Adipose tissue (tissue), 3 donors: ENCODE measurements around the gene SIDT2. TPM values are rescaled to one million over a fixed set of nuclear protein-coding genes. Genes with fewer than 3 reads are reported as not detected.
"Not testable (repeated sequence)": the region's sequence is repeated elsewhere in the genome, so short reads cannot be mapped to it uniquely, and the experiment has no call there.

Experiments
- H3K27ac ChIP-seq: one replicate; pipeline ENCODE4 v1.5.1; 2013; ENCODE audit warnings: low read depth, low read length
- WGBS, 3 donors: extraction: QIAGEN DNeasy Blood & Tissue Kit; methylation state at CpG; one replicate each; pipeline ENCODE4 v1.1.7; 2013; 5-methylcytosine and 5-hydroxymethylcytosine counted together
- polyA plus RNA-seq, 3 donors: library from polyadenylated mRNA; stranded (reverse); fragments of 200-250 nt; gene quantifications; one replicate each; pipeline ENCODE4 v1.2.3, GENCODE V29; 2013
- donor health status: healthy with polysubstance abuse.
- donor health status: Bipolar disorder and iron deficiency.
- donor health status: healthy.

Gene SIDT2
- polyA plus RNA-seq, 3 donors = 52.6 to 93.2 (median 54.5) TPM

DNA sequence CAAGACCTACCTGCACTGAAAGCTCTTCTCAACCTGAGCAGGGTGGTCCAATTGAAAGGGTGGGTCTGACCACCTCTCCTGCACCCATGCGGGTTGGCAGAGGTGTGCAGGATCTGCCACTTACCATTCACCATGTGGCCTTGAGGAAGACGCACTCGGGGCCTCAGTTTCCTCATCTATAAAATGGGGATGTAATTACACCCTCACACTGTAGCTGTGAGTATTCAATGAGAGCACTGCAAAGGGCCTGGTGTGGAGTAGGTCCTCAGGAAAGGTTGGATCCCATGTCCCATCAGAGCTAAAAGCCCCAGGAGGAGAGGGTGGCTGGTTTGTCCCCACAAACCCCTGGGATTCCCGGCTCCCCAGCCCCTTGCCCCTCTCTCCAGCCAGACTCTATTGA lies 20.1 kb downstream of the SIDT2 start:
- WGBS, 3 donors = 73 to 84% (median 77%) methylated on average over 3 to 4 of the region's 4 CpGs
- H3K27ac ChIP-seq = no peak overlapping the region

GRCh38 chr11:117199053-117199915 lies 20.7 kb downstream of the SIDT2 start, which contains the start of gene TAGLN:
TSS of gene TAGLN (plus strand) at chr11:117199370. CDS start at chr11:117203014, 3,644 bp downstream.
- WGBS, 3 donors = 28 to 65% (median 40%) methylated on average over 32 to 34 of the region's 34 CpGs
- H3K27ac ChIP-seq = peak within 1 kb of the TSS; percentile 78

- H3K27ac ChIP-seq = peak overlapping the region; percentile 78
- 60 to 68% (median 63%) methylated on average over 13 of the region's 13 CpGs for WGBS, 3 donors
These were observed 21.6 kb downstream of the SIDT2 start for GRCh38 chr11:117199916-117200812.

DNA sequence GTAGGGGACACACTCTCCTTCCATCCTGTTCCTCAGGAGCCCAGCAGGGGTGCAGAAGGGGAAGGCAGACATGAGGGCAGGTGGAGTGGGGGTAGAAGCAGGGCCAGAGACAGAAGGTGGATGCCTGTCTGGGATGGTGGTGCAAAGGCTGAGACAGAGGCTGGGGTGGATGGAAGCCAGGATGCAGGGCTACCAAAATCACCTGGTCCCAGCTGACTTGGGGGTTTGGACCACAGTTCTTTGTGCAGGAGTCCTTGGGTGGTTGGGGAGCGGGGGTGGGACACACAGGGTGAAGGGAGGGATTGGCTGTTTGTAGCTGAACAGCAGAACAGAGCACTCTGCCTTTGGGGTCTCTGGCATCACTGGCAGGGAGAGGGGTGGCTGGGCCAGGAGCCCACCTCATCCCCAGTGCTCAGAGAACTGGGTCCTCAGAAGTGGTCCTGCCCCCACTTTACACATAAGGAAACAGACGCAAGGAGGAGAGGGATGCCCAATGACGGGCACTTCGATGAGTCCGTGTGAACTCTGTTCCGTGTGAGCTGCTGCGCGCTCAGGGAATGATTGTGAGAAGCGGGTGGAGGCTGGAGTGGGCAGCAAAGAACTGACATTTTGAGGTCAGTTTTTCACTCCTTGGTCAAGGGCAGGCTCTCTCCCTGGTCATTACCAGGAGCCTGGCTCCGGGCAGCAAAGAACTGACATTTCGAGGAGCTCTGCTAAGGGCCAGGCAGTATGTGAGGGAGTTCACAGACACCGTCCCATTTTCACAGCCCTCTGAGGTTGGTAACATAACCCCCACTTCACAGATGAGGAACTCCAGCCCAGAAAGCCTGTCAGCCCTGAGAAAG lies 22.5 kb downstream of the SIDT2 start:
- WGBS, 3 donors = 64 to 80% (median 75%) methylated on average over 12 of the region's 12 CpGs
- peak overlapping the region; percentile 58 for H3K27ac ChIP-seq

DNA sequence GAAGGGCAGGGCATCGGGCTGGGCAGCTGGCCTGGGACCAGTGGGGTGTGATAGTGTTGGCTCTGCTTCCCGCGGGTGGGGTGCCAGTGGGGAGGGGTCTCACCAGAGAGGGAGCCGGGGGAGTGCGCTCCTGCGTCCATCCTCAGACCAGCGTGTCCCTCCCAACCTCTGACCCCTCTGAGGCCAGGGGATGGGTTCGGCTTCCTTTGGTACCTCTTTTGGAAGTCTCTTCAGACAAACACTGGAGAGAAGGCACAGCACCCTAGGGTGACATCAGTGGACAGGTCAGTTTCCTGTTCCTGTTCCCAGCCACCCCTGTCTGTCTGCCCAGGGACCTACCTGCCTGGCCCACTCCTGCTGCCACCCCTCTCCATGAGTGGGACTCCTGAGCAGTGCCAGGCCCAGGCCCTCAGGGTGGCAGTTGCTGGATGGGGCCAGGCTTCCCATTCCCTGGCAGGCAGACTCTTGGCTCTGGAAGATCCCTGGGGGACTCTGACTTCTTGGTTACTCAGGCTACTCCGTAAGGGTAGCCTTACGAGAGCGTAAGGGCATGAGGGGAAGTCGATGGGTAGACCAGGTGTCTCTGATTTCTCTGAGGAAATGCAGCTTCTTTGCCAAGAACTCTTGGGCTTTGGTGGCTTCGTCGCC lies 23.2 kb downstream of the SIDT2 start:
- 56 to 65% (median 57%) methylated on average over 14 of the region's 14 CpGs for WGBS, 3 donors
- peak overlapping the region; percentile 19 for H3K27ac ChIP-seq

- WGBS, 3 donors = 81 to 84% (median 83%) methylated on average over 7 of the region's 7 CpGs
- H3K27ac ChIP-seq = no peak overlapping the region
These were observed 24.0 kb downstream of the SIDT2 start for GRCh38 chr11:117202386-117203068.

- WGBS, 3 donors = 94 to 97% (median 96%) methylated on average over 10 of the region's 10 CpGs
- no peak overlapping the region for H3K27ac ChIP-seq
These were observed 24.5 kb downstream of the SIDT2 start for GRCh38 chr11:117203069-117203407.

DNA sequence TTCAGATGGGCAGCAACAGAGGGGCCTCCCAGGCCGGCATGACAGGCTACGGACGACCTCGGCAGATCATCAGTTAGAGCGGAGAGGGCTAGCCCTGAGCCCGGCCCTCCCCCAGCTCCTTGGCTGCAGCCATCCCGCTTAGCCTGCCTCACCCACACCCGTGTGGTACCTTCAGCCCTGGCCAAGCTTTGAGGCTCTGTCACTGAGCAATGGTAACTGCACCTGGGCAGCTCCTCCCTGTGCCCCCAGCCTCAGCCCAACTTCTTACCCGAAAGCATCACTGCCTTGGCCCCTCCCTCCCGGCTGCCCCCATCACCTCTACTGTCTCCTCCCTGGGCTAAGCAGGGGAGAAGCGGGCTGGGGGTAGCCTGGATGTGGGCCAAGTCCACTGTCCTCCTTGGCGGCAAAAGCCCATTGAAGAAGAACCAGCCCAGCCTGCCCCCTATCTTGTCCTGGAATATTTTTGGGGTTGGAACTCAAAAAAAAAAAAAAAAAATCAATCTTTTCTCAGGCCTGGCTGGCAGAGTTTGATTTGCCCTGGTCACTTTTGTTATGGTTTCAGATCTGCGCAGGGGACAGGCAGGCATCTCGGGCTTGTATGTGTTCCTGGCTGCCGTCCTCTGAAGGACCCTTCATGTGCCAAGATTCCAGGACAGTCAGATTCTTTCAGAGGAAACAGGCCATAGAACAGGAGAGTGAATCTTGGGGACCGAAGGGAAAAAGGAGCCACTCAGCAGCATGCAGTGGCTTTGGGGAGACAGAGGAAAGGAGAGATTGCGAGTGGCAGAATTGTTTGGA lies 25.9 kb downstream of the SIDT2 start:
- H3K27ac ChIP-seq = no peak overlapping the region
- WGBS, 3 donors = 81 to 87% (median 81%) methylated on average over 16 to 17 of the region's 17 CpGs

- no peak overlapping the region for H3K27ac ChIP-seq
- WGBS, 3 donors = 81 to 89% (median 88%) methylated on average over 11 of the region's 11 CpGs
These were observed 26.8 kb downstream of the SIDT2 start for GRCh38 chr11:117205211-117205818.

DNA sequence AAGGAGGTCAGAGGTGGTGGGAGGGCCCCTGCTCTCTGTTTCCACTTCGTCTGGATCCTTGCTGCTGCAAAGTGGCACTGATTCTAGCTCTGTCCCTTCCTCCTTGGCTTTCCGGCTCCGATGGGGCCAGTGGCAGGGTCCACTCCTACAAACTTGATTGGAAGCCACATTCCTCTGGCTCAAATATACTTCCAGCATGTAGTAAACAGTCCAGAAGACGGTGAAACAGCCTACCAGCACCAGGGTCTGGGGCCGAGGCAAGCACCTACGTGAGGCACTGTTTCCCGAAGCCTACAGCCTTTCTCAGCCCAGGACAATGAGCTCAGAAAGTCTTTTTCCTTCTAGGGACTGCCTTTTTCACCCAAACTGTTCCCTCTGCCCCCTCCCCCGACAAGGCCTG lies 27.6 kb downstream of the SIDT2 start:
- not testable (repeated sequence) for H3K27ac ChIP-seq

DNA sequence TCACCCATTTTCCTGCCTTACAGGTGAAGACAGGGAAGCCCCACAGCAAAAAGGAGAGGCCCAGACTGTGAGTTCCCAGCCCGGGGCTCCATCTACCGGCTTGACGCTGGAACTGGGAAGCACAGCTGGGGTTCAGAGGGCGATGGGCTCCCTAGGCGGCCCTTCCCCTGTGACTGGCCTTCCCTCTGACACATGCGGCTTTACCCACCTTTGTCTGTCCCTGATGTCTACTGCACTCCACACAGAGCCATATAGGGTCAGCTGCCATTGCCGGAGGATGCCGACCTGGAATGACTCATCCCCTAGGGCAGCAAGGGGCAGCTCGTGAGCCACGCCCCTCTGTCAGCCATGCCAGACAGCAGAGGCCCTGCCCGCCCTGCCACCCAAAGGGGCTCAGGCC lies 28.3 kb downstream of the SIDT2 start:
- WGBS, 3 donors = 51 to 88% (median 87%) methylated on average over 5 to 6 of the region's 11 CpGs
- not testable (repeated sequence) for H3K27ac ChIP-seq

More for the DNA sequence above, 27.6 kb downstream of the SIDT2 start:
- 73 to 87% (median 80%) methylated on average over 6 to 8 of the region's 8 CpGs for WGBS, 3 donors

DNA sequence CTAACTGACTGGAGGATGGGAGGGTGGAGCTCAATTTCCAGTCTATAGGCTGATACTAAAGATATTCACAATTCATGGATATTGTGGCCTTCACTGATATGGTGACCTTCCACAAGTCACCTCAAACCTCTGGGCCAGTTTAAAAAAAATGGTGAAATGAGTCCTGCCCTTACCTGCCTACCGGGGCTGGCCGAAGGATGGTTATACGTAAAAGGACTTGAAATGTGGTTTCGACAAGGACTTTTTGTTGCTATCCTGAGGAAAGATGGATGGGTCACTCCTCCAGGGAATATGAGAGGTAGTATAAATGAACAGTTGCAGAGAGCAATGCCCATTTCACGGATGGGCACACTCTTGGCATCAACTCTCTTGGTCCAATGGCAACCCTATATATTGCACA lies 28.9 kb downstream of the SIDT2 start:
- WGBS, 3 donors = 88 to 96% (median 91%) methylated on average over 5 of the region's 5 CpGs

GRCh38 chr11:117208710-117209109 lies 30.2 kb downstream of the SIDT2 start:
- WGBS, 3 donors = 84 to 88% (median 85%) methylated on average over 9 of the region's 13 CpGs

More for the DNA sequence above, 28.9 kb downstream of the SIDT2 start:
- H3K27ac ChIP-seq = not testable (repeated sequence)

DNA sequence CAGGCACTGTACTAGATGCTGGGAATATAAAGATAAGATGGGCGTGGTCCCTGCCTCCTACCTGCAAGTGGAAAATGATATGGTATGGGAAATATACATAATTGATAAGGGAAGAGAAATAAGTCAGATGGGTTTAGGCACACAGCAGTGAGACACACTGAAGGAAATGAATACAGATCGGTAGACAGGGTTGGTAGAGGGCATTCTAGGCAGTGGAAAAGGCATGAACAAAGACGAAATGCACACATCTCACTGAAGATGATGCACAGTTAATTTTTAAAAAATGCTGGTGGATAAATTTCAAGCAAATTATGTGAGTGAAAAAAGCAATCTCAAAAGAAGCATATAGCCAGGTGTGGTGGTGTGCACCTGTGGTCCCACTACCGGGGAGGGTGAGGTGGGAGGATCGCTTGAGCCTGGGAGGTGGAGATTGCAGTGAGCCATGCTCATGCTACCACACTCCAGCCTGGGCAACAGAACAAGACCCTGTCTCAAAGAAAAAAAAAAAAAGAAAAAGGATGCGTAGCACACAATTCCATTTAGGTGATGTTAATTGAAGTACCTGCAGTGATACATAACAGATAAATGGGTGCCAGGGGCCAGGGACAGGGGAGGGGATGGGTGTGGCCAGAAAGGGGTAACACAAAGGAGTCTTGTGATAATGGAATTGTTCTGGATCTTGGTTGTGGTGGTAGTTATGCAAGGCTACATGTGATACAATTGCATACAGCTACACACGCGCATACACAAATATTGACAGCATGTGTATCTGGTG lies 31.0 kb downstream of the SIDT2 start:
- 88 to 91% (median 89%) methylated on average over 7 to 8 of the region's 8 CpGs for WGBS, 3 donors
- not testable (repeated sequence) for H3K27ac ChIP-seq

More at GRCh38 chr11:117208710-117209109, 30.2 kb downstream of the SIDT2 start:
- not testable (repeated sequence) for H3K27ac ChIP-seq

DNA sequence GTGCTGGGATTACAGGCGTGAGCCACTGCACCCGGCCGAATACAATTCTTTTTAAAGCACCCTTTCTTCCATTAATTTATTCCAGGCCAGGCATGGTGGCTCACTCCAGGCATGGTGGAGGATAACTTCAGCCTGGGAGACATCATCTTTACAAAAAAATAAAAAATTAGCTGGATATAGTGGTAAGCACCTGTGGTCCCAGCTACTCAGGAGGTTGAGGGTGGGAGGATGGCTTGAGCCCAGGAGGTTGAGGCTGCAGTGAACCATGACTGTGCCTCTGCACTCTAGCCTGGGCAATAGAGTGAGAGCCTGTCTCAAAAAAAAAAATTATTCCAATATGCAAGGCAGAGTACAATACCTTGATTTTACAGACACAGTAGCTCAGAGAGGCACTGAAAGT lies 32.1 kb downstream of the SIDT2 start:
- no peak overlapping the region for H3K27ac ChIP-seq
- WGBS, 3 donors = 94 to 100% (median 99%) methylated on average over 3 of the region's 3 CpGs
